Embryonic facial prominence (tissue), 1 donor: ENCODE data around the gene TSPAN10.
"Not testable (repeated sequence)": the region's sequence is repeated elsewhere in the genome, so short reads cannot be mapped to it uniquely, and the experiment has no call there.

Experiments
- DNase-seq: peaks from one replicate; pipeline ENCODE4 v3.0.0-alpha.2; 2016; ENCODE audit errors: extremely low spot score

Gene TSPAN10

GRCh38 chr17:81662002-81662401 is 25.0 kb downstream of the TSPAN10 start:
- DNase-seq = no peak

DNA sequence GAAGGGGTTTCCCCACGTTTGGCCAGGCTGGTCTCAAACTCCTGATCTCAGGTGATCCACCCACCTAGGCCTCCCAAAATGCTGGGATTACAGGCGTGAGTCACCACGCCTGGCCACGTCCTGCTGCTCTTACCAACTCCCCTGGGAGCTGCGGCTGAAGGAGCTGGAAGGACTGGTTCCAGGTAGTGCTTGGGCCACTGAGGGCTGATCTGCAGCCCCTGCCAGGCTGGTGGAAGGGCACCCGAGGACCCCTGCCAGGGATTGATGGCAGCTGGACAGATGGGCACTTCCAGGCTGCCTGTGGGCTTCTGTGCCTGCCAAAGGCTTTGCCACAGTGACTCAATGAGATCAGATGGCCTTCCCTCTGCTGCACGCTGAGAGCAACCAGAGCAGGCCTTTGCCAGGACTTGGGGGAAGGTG is 27.1 kb downstream of the TSPAN10 start:
- DNase-seq = no peak

DNA sequence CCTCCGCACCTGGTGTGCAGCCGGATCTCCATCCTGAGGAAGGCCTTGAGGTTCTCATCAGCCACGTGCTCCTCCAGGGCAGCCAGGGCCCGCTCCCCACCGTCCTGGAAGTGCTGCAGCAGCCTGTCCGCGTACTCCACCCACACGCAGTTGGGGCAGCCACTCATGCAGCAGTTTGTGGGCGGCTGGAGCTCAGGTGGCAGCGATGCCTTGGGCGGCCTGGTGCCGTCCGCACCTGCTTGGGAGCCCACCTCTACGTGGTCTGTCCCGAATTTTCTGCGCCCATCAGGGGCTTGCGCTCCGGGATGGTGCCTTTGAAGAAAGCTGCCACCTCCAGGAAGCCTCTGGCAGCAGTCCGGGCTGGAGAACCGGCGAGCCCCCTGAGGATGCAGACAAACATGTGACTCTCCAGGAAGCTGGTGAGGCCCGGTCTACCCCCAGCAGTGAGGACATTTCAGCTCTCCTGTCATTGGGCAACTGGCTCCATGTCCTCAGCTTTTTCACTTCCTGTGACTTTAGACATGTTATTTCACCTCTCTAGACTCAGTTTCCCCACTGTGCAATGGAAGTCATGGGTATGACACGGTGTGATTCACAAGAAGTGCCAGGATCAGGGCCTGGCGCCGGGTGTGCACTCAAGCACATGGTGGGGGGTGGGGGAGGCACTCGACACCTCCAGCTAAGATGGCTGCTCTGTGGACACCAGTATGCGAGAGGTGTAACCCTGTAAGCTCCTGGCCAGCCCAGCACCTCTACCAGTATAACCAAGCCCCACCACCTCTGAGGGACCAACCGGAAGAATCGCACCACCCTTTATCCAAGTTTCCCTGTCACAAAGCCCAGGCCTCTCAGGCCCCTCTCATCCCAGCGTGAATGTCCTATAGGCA is 28.5 kb downstream of the TSPAN10 start:
- no peak for DNase-seq

DNA sequence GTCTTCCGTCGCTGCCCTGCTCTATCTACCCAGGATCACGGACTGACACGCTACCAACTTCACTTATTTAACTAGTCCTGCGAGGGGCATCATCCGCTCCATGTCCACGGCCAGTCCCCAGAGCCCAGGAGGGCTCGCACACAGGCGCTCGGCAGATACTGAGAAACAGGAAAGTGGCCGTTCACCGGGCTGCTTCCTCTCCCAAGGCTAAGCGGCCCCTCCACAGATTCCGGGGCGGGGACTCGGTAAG is 29.0 kb downstream of the TSPAN10 start:
- DNase-seq = no peak

- peak; percentile 90 for DNase-seq
Measured at GRCh38 chr17:81666342-81667191, 29.6 kb downstream of the TSPAN10 start, which contains the start of the genes CCDC137 and OXLD1. CCDC137 (plus strand) TSS chr17:81666737; CDS start chr17:81666767, 30 bp downstream. OXLD1 (minus strand) TSS chr17:81666605; CDS start chr17:81666577, 28 bp downstream.

DNA sequence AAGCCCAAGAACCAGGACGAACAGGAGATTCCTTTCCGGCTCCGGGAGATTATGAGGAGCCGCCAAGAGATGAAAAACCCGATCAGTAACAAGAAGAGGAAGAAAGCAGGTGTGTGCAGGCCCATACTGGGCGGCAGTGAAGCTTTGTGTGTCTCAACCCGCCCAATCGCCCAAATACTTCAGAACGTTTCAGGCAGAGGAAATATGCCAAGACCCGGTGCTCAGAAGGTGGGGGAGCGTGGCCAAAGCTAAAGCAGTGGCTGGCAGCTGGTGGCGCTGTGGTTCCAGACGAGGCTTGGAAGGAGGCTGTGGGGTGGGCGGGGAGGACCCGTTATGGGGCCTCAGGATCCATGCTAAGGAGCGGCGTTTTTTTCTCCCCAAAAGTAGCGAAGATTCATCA is 30.8 kb downstream of the TSPAN10 start:
- DNase-seq = no peak

GRCh38 chr17:81672504-81672903 is 35.5 kb downstream of the TSPAN10 start:
- no peak for DNase-seq

- DNase-seq = no peak
Measured at GRCh38 chr17:81672954-81673353, 36.0 kb downstream of the TSPAN10 start.

DNA sequence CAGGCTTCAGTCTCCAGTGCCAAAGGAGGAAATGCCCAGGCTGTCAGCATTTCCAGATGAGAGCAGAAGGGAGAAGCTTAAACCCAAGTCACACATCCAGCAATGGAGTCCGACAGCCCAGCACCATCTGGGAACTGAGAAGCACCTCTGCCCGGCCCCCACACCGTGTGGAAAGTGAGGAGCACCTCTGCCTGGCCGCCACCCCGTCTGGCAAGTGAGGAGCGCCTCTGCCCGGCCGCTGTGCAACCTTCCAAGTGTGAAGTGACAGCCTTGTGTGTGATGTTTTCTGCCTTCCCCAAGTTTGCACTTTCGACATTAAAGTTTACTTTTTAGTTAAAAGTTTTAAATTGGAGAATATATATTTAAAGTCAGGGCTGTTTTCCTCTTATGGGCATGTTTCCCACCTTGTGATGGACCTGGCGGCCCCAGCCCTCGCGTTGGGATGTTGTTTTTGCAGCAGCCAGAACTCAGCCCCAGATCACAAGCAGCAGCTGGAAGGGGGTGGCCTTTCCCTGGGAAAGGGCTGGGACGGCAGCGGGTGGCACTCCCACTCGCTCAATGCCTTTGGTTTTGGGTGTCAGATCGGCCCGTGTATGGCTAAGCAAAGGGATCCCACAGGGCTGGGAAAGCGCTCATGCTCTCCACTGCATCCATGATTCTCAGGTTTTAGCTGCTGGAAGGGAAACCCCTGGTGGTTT is 36.7 kb downstream of the TSPAN10 start:
- DNase-seq = no peak

- not testable (repeated sequence) for DNase-seq
Measured at GRCh38 chr17:81675515-81676221, 38.7 kb downstream of the TSPAN10 start.

- DNase-seq = no peak
Measured at GRCh38 chr17:81676906-81677305, 39.9 kb downstream of the TSPAN10 start.

DNA sequence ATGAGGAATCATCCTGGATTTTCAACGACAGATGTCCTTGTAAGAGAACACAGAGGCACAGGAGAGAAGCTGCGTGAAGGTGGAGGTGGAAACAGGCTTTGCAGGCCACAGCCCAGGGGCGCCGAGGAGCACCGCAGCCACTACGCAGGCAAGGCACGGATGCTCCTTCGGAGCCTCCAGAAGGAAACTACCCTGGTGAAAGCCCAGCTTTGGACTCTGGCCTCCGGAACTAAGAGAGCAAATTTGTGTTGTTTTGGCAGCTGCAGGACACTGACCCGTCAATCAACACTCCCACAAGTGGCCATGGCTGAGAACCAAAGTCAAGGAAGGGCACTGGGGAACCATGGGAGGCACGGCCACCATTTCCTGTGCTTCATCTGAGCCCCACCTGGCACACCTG is 43.2 kb downstream of the TSPAN10 start:
- no peak for DNase-seq

- no peak for DNase-seq
Measured at GRCh38 chr17:81681672-81682071, 44.7 kb downstream of the TSPAN10 start.

DNA sequence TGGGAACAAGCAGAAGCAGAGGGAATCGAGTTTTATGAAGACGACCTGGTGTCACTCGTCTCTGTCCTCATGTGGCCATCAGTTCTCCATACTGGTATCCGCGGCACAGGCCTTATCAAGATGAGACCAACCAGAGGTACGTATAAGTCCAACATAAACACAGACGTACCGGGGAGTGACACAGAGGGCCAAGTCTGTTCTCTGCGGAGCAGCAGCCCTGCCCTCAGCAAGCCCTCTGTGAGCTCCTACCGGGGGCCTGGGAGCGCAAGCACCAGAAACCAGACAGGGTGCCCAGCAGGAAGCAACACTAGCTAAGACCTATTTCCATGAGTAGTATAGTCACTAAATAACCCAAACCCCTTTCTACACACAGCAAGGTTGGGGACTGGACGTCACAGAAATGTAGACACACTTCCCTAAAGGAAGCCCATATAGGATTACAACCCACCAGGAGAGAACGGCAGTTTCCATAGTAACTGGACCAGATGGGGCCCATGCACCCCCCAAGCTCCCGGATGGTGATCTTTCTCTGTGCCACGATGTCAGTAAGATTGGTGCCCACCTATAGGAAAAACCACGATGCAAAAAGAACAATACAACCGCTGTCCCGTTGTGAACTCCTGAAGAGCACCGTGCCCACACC is 45.7 kb downstream of the TSPAN10 start:
- DNase-seq = peak; percentile 18

DNA sequence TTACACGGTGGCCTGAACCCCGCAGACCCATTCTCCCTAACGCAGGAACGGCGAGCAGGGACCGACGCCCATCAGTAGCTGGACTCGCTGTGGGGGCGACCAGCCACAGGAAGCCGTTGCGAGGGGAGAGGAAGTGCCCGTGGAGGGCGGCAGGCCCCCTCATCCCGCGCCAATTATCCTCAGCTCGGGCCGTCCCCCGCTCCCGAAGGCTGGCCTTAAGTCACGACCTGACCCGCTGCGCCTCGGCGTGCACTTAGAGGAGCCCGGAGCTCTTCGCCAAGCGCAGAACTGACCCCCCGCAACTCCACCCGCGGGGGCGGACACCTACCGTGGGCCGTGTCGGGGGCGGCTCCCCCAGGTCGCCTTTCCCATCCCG is 46.2 kb downstream of the TSPAN10 start:
- DNase-seq = no peak

GRCh38 chr17:81683584-81684441 is 46.8 kb downstream of the TSPAN10 start, which contains the start of the genes ARL16 and HGS:
ARL16 (minus strand) TSS chr17:81683797; CDS start chr17:81683753, 44 bp downstream.
HGS (plus strand) TSS chr17:81684011; CDS start chr17:81684067, 56 bp downstream.
- peak; percentile 97 for DNase-seq

- no peak for DNase-seq
Measured at GRCh38 chr17:81684442-81684911, 47.5 kb downstream of the TSPAN10 start.

DNA sequence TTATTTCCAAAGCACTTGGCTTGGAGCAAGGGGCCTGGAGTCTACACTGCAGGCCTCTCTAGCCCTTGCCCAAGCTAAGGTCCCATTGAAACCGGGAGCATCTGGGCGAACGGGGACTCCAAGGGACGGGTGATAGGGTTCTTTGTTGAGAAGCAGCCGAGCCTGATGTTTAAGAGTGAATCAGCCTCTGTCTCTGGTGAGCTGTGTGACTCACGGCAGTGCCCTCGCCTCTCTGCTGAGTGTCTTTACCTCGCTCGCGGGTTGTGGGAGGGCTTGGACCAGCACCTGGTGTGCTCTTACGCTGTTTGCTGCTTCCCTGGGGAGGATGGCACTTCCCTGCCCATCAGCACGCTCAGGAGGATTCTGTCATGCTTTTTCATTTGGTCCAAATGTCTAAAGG is 48.1 kb downstream of the TSPAN10 start:
- no peak for DNase-seq

GRCh38 chr17:81686614-81687013 is 49.6 kb downstream of the TSPAN10 start:
- no peak for DNase-seq
